Endometrium (tissue), 2 donors: ENCODE measurements around the gene SEBOX.

Source experiments
- FAIRE-seq: peaks from 2 replicates; lab custom pipeline; 2012; peaks lifted over from hg19 to GRCh38; lab: Jason Lieb, UNC
- donor health status: control.
- donor health status: control.

The SEBOX gene

GRCh38 chr17:28364665-28365363 is at the start of gene SEBOX:
SEBOX (minus strand) TSS chr17:28365199; CDS start chr17:28365151, 48 bp downstream.
- FAIRE-seq = no peak

GRCh38 chr17:28413804-28414203 is 48.8 kb upstream of the SEBOX start:
- no peak for FAIRE-seq

- FAIRE-seq = no peak
Measured at GRCh38 chr17:28412099-28412498, 47.1 kb upstream of the SEBOX start.

- no peak for FAIRE-seq
Measured at GRCh38 chr17:28407974-28408306, 42.9 kb upstream of the SEBOX start.

- FAIRE-seq = no peak
Measured at GRCh38 chr17:28407130-28407973, 42.4 kb upstream of the SEBOX start.

GRCh38 chr17:28406473-28406814 is 41.4 kb upstream of the SEBOX start:
- FAIRE-seq = no peak

- no peak for FAIRE-seq
Measured at GRCh38 chr17:28405632-28406472, 40.9 kb upstream of the SEBOX start, which contains the start of gene SLC46A1. SLC46A1 (minus strand) TSS chr17:28406212; CDS start chr17:28406114, 98 bp downstream.

GRCh38 chr17:28404812-28405570 is 40.0 kb upstream of the SEBOX start:
- no peak for FAIRE-seq

GRCh38 chr17:28404461-28404811 is 39.4 kb upstream of the SEBOX start:
- FAIRE-seq = no peak

GRCh38 chr17:28404007-28404406 is 39.0 kb upstream of the SEBOX start:
- no peak for FAIRE-seq

- FAIRE-seq = no peak
Measured at GRCh38 chr17:28402844-28403243, 37.8 kb upstream of the SEBOX start.

GRCh38 chr17:28402224-28402630 is 37.2 kb upstream of the SEBOX start:
- FAIRE-seq = no peak

- FAIRE-seq = no peak
Measured at GRCh38 chr17:28399808-28400207, 34.8 kb upstream of the SEBOX start.

GRCh38 chr17:28398280-28398981 is 33.4 kb upstream of the SEBOX start:
- no peak for FAIRE-seq

- FAIRE-seq = no peak
Measured at GRCh38 chr17:28397687-28398279, 32.8 kb upstream of the SEBOX start.

- FAIRE-seq = no peak
Measured at GRCh38 chr17:28397275-28397674, 32.3 kb upstream of the SEBOX start.

GRCh38 chr17:28396635-28397239 is 31.7 kb upstream of the SEBOX start:
- no peak for FAIRE-seq

- no peak for FAIRE-seq
Measured at GRCh38 chr17:28395968-28396367, 31.0 kb upstream of the SEBOX start.

GRCh38 chr17:28395426-28395825 is 30.4 kb upstream of the SEBOX start:
- FAIRE-seq = no peak

GRCh38 chr17:28394337-28395116 is 29.5 kb upstream of the SEBOX start:
- FAIRE-seq = no peak
